Measurements from ENCODE around the gene SLC35B2.
A peak's percentile ranks its signal among the peaks of the same experiment; 100 is the strongest.

Gene SLC35B2

GRCh38 chr6:44221291-44221960 lies 35.9 kb downstream of the SLC35B2 start:
- DNase-seq (ENCODE audit: low spot score): peak; percentile 78

- no peak for DNase-seq (ENCODE audit: low spot score)
Observed at GRCh38 chr6:44220913-44221290, 36.4 kb downstream of the SLC35B2 start.

DNA sequence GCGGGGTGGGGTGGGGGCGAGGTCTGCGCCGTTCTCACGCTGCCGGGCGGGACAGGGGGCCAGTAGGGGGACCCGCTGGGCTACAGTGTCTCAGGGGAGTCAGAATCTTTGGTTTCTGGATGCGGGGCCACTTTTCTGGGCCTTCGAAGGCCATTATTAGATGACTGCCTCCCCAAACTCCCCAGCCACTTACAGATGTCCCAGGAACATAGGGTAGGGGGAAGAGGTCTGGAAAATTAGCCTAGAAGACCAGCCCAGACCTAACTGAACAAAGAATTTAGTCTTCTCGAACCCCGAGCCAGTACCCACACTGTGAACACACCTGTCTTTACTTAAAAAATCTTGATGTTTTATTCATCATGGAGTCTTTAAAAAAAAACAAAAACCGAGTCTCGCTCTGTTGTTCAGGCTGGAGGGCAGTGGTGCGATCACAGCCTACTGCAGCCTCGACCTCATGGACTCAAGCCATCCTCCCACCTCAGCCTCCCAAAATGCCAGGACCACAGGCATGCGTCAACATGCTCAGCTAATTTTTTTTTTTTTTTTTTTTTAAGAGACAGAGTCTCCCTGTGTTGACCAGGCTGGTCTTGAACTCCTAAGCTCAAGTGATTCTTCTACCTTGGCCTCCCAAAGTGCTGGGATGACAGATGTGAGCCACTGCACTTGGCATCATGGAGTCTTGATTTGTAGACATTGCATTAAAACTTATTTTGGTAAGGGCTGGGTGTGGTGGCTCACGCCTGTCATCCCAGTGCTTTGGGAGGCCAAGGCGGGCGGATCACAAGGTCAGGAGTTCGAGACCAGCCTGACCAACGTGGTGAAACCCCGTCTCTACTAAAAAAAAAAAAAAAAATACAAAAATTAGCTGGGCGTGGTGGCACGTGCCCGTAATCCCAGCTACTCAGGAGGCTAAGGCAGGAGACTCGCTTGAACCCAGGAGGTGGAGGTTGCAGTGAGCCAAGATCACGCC lies 37.2 kb downstream of the SLC35B2 start:
- DNase-seq (ENCODE audit: low spot score): no peak

- DNase-seq (ENCODE audit: low spot score): peak; percentile 69
Observed at GRCh38 chr6:44219053-44219814, 38.1 kb downstream of the SLC35B2 start.

- DNase-seq (ENCODE audit: low spot score): no peak
Observed at GRCh38 chr6:44217332-44218143, 39.8 kb downstream of the SLC35B2 start.

DNA sequence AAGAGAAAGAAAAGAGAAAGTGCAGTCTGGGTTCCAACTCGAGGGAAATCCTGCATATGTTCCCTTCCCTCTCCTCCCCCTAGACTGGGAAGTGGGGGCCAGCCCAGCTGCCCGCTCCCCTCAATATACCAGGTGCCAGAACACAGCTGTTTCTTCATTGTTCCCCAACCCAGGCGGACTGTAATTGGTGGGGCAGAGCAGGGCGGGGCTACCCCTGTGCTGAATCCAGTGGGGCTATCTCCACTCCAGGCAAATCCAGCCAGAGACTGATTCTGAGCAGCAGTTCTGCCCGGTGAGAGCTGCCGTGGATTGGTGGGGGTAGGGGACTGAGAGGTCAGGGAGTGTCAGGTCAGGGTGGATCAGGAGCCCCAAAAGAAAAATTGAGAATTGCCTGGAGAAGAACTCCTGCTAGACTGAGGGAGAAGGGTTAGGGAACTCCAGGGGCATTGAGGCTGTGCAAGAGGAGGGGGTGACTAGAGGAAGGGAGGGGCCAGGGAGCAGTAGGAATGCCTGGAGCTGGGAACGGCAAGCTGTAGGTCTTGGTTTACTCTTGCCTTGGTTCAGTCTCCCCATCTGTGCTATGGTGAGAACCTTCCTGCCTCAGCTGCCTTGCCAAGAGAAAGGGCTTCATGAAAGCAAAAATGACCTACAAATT lies 40.5 kb downstream of the SLC35B2 start, which contains the start of gene MYMX:
MYMX (plus strand) TSS at position 250 of the 655 bp plus-strand sequence. CDS start 546 bp downstream, outside the sequence.
- DNase-seq (ENCODE audit: low spot score): no peak

DNA sequence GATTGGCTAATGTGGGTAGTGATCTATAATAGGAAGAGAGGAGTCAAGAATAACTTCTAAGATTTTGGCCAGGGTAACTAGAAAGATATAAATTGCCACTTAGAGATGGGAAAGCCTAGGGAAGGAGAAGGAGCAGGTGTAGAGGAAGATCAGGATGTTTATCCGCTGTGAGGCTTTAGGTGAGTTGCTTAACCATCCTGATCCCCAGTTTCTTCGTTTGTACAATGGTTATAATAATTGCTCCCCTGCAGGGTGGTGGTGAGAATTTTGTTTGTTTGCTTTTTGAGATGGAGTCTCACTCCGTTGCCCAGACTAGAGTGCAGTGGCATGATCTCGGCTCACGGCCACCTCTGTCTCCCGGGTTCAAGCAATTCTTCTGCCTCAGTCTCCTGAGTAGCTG lies 43.0 kb downstream of the SLC35B2 start:
- DNase-seq (ENCODE audit: low spot score): no peak

DNA sequence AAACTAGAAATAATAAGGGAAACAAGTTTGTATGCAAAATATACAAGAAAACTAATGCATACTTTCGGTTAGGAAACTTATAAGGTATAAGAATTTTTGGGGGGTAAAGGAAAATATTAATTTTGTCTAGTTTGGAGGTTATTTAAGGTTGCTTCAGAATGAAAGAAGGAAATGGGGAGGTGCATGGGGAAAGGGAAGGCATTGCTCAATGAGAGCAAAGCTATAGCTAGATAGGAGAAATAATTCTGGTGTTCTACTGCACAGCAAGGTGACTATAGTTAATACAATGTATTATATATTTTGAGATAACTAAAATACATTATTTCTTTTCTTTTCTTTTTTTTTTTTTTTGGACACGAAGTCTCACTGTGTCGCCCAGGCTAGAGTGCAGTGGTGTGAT lies 46.0 kb downstream of the SLC35B2 start:
- DNase-seq (ENCODE audit: low spot score): no peak

GRCh38 chr6:44207966-44208365 lies 49.4 kb downstream of the SLC35B2 start:
- DNase-seq (ENCODE audit: low spot score): no peak

Data from SW480 (cell line).